Fibroblast of mammary gland (primary cell): ENCODE results near the gene HSF2BP.
A peak's percentile ranks its signal among the peaks of the same experiment; 100 is the strongest.
"Not testable (repeated sequence)": the region's sequence is repeated elsewhere in the genome, so short reads cannot be mapped to it uniquely, and the experiment has no call there.

ENCODE experiments used
- DNase-seq: peaks from one replicate; pipeline ENCODE4 v3.0.0-alpha.2; 2010; ENCODE audit warnings: low read depth
- H3K4me3 ChIP-seq: 2 replicates; pipeline ENCODE4 v1.5.1; 2011; ENCODE audit warnings: low read depth, mild to moderate bottlenecking, low read length, moderate library complexity; ENCODE audit not compliant: control insufficient read depth
- TF ChIP-seq, protein P1 (sequence below): conservative IDR thresholded peaks from 2 replicates; pipeline ENCODE4 v1.5.1; 2011; ENCODE audit warnings: low read depth, low read length, inconsistent platforms; ENCODE audit not compliant: control insufficient read depth, insufficient read depth

Gene HSF2BP

DNA sequence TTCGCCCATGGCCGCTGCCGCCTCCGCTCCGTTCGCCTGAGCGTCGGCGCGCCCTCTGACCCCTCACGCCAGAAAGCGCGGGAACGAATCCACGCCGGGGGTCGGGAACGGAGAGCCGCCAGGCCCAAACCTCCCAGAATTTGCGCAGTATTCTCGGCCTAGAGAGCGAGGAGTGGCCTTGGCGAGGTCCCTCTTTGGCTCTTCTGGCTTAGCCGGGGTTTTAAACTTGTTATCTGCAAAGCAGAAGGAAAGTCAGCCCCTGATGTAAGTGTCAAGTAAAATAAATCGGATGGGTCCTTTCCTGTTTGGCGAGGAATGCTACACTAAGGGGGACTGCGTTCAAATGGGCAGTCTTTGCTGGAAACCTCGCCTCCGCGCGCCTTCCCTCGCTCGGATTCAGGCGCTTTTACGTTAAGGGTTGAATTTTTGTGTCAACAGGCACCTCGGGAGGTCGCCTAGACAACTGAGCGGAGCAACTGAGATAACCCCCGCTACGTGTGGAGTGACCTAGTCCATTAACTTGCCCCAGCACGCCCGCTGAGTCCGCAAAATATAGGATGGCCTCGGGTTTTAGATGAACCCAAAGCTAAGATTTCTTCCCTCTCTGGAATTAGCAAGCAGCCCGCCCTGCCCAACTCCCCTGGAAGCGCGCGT lies 1.1 kb downstream of the HSF2BP start:
- no peak overlapping the region for H3K4me3 ChIP-seq
- no peak for DNase-seq
- TF ChIP-seq, protein P1, sequence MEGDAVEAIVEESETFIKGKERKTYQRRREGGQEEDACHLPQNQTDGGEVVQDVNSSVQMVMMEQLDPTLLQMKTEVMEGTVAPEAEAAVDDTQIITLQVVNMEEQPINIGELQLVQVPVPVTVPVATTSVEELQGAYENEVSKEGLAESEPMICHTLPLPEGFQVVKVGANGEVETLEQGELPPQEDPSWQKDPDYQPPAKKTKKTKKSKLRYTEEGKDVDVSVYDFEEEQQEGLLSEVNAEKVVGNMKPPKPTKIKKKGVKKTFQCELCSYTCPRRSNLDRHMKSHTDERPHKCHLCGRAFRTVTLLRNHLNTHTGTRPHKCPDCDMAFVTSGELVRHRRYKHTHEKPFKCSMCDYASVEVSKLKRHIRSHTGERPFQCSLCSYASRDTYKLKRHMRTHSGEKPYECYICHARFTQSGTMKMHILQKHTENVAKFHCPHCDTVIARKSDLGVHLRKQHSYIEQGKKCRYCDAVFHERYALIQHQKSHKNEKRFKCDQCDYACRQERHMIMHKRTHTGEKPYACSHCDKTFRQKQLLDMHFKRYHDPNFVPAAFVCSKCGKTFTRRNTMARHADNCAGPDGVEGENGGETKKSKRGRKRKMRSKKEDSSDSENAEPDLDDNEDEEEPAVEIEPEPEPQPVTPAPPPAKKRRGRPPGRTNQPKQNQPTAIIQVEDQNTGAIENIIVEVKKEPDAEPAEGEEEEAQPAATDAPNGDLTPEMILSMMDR: no peak

DNA sequence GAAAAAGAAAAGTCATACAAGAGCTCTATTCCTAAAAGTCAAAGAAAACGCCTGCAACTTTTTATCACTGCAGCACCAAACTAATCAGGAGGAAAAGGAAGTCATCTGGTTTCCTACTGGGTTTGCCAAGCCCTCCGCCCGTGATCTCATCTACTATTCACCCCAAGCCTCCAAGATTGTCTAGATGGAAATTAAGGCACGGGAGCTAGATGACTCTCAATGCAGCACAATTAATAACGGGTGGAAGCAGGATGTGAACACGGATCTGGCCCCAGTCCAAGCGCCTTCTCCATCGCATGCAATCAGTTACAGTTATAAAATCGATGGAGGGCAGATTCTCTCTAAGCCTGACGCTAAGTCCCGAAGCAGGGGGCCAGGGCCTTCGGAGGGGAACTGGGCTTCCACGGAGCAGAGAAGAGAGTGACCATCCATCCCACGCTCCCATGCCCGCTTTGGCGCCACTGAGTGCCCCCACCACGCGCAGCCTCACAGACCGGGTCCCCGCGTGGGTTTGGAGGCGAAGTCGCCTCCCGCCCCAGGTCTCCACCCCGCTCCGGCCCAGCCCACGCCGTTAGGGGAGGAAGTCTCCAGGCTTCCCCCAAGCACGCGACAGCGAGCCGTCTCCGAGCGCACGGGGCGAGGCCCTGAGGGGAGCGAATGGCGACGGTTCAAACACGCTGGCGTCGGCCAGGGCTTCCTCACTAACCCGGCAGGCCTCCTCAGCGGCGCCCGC lies 1.8 kb downstream of the HSF2BP start:
- TF ChIP-seq, protein P1: no peak
- DNase-seq: no peak
- no peak overlapping the region for H3K4me3 ChIP-seq

- no peak overlapping the region for H3K4me3 ChIP-seq
- TF ChIP-seq, protein P1: no peak
- DNase-seq: peak; percentile 63
These were observed 4.3 kb downstream of the HSF2BP start for GRCh38 chr21:43654806-43655489.

GRCh38 chr21:43653626-43654025 lies 5.7 kb downstream of the HSF2BP start:
- no peak for DNase-seq
- H3K4me3 ChIP-seq: no peak overlapping the region
- TF ChIP-seq, protein P1: no peak

DNA sequence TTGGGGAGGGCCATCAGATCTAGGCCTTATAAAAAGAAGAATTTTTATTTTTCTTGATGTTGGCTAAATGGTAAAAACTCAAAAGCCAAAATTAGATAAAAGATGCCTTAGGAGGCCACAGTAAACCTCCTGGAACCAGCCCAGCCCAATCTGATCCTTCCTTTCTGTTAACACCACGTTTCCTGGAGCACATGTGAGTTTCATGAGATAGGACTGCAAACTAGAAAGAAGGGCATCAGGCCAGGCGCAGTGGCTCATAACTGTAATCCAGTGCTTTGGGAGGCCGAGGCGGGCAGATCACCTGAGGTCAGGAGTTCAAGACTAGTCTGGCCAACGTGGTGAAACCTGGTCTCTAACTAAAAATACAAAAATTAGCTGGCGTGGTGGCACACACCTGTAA lies 6.7 kb downstream of the HSF2BP start:
- no peak for DNase-seq
- H3K4me3 ChIP-seq: no peak overlapping the region
- TF ChIP-seq, protein P1: no peak

DNA sequence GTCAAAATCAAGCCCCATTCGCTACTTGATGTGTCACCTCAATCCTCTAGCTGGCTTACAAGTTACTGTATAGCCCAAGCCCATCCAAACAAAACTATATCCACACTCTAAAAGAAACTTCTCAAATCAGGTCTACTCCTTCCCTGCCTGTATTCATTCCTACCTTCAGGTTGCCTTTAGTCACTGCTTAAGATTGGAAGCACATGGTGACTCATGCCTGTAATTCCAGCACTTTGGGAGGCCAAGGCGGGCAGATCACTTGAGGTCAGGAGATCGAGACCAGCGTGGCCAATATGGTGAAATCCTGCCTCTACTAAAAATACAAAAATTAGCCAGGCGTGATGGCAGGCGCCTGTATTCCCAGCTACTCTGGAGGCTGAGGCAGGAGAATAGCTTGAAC lies 7.4 kb downstream of the HSF2BP start:
- H3K4me3 ChIP-seq: not testable (repeated sequence)
- peak; percentile 17 for DNase-seq

DNA sequence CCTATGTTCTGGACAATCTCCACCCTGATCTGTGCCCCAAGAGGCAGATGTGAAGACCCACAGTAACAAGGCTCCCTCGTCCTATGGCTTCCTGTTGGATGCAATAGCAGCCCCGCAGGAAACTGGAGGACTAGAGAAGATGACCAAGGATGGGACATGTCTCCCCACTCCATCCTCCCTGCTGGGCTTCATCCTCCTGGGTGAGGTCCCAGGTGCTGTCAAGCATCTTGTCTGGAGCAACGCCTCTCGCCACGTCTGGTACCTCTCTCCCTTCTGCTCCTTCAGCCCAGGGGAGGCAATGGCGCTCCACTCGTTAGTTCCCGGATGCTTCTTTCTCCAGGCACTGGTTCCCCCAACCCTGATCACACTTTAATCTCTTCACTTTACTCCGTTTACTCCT lies 11.1 kb downstream of the HSF2BP start:
- H3K4me3 ChIP-seq: no peak overlapping the region
- DNase-seq: no peak
- TF ChIP-seq, protein P1: no peak
